ENCODE measurements around the gene TSEN34. TPM values are rescaled to one million over a fixed set of nuclear protein-coding genes. Genes with fewer than 3 reads are reported as not detected.

The TSEN34 gene
- total and polyA plus RNA-seq, 2 experiments from 2014 or later, result 36.6 to 53.4 TPM

Other genes with a start within 250 kb of the TSEN34 start
- 3.1 and 3.9 TPM in 2 replicates for gene CACNG8, start 228.4 kb upstream of the TSEN34 start, total RNA-seq (2014; rRNA removed; shearing (Covaris generic))
- 2.2 TPM in 2 replicates for gene CACNG8, start 228.4 kb upstream of the TSEN34 start, polyA plus RNA-seq (2016; fragmentation: Nextera tagmentation; extraction: Ambion mirVana)
- gene CACNG6, start 199.7 kb upstream of the TSEN34 start, total RNA-seq (2014; rRNA removed; shearing (Covaris generic)), result 0.23 and 0.38 TPM in 2 replicates
- 1.5 and 1.8 TPM in 2 replicates for gene CACNG6, start 199.7 kb upstream of the TSEN34 start, polyA plus RNA-seq (2016; fragmentation: Nextera tagmentation; extraction: Ambion mirVana)
- not detected in 2 replicates for gene VSTM1, start 127.4 kb upstream of the TSEN34 start, total RNA-seq (2014; rRNA removed; shearing (Covaris generic))
- gene VSTM1, start 127.4 kb upstream of the TSEN34 start, polyA plus RNA-seq (2016; fragmentation: Nextera tagmentation; extraction: Ambion mirVana), result not detected in 2 replicates
- not detected in 2 replicates for gene TARM1, start 109.9 kb upstream of the TSEN34 start, total RNA-seq (2014; rRNA removed; shearing (Covaris generic))
- gene TARM1, start 109.9 kb upstream of the TSEN34 start, polyA plus RNA-seq (2016; fragmentation: Nextera tagmentation; extraction: Ambion mirVana), result not detected in 2 replicates
- 0.31 TPM in 1 of 2 replicates, not detected in the other for gene OSCAR, start 90.5 kb upstream of the TSEN34 start, total RNA-seq (2014; rRNA removed; shearing (Covaris generic))
- gene OSCAR, start 90.5 kb upstream of the TSEN34 start, polyA plus RNA-seq (2016; fragmentation: Nextera tagmentation; extraction: Ambion mirVana), result 1.6 and 2.6 TPM in 2 replicates
- gene NDUFA3, start 88.5 kb upstream of the TSEN34 start, total RNA-seq (2014; rRNA removed; shearing (Covaris generic)), result 27.6 and 28.4 TPM in 2 replicates
- gene NDUFA3, start 88.5 kb upstream of the TSEN34 start, polyA plus RNA-seq (2016; fragmentation: Nextera tagmentation; extraction: Ambion mirVana), result 691 and 851 TPM in 2 replicates
- 12.0 and 16.2 TPM in 2 replicates for gene TFPT, start 75.7 kb upstream of the TSEN34 start, total RNA-seq (2014; rRNA removed; shearing (Covaris generic))
- gene TFPT, start 75.7 kb upstream of the TSEN34 start, polyA plus RNA-seq (2016; fragmentation: Nextera tagmentation; extraction: Ambion mirVana), result 18.3 and 18.9 TPM in 2 replicates
- 79.3 and 83.3 TPM in 2 replicates for gene PRPF31, start 75.6 kb upstream of the TSEN34 start, total RNA-seq (2014; rRNA removed; shearing (Covaris generic))
- gene PRPF31, start 75.6 kb upstream of the TSEN34 start, polyA plus RNA-seq (2016; fragmentation: Nextera tagmentation; extraction: Ambion mirVana), result 86.3 and 94.2 TPM in 2 replicates
- 47.0 and 61.2 TPM in 2 replicates for gene CNOT3, start 53.5 kb upstream of the TSEN34 start, total RNA-seq (2014; rRNA removed; shearing (Covaris generic))
- gene CNOT3, start 53.5 kb upstream of the TSEN34 start, polyA plus RNA-seq (2016; fragmentation: Nextera tagmentation; extraction: Ambion mirVana), result 36.4 and 39.7 TPM in 2 replicates
- 4.7 TPM in 2 replicates for gene LENG1, start 31.6 kb upstream of the TSEN34 start, total RNA-seq (2014; rRNA removed; shearing (Covaris generic))
- gene LENG1, start 31.6 kb upstream of the TSEN34 start, polyA plus RNA-seq (2016; fragmentation: Nextera tagmentation; extraction: Ambion mirVana), result 17.2 and 19.3 TPM in 2 replicates
- gene TMC4, start 18.1 kb upstream of the TSEN34 start, total RNA-seq (2014; rRNA removed; shearing (Covaris generic)), result 0.58 and 2.3 TPM in 2 replicates
- gene TMC4, start 18.1 kb upstream of the TSEN34 start, polyA plus RNA-seq (2016; fragmentation: Nextera tagmentation; extraction: Ambion mirVana), result 7.8 and 8.2 TPM in 2 replicates
- 140 and 184 TPM in 2 replicates for gene MBOAT7, start 1.7 kb upstream of the TSEN34 start, total RNA-seq (2014; rRNA removed; shearing (Covaris generic))
- 73.5 and 77.8 TPM in 2 replicates for gene MBOAT7, start 1.7 kb upstream of the TSEN34 start, polyA plus RNA-seq (2016; fragmentation: Nextera tagmentation; extraction: Ambion mirVana)
- gene RPS9, start 9.6 kb downstream of the TSEN34 start, total RNA-seq (2014; rRNA removed; shearing (Covaris generic)), result 1,754 and 2,101 TPM in 2 replicates
- gene RPS9, start 9.6 kb downstream of the TSEN34 start, polyA plus RNA-seq (2016; fragmentation: Nextera tagmentation; extraction: Ambion mirVana), result 1,060 and 1,149 TPM in 2 replicates
- gene LILRB3, start 31.7 kb downstream of the TSEN34 start, total RNA-seq (2014; rRNA removed; shearing (Covaris generic)), result not detected in 2 replicates
- not detected in 2 replicates for gene LILRB3, start 31.7 kb downstream of the TSEN34 start, polyA plus RNA-seq (2016; fragmentation: Nextera tagmentation; extraction: Ambion mirVana)
- not detected in 2 replicates for gene LILRA6, start 51.5 kb downstream of the TSEN34 start, total RNA-seq (2014; rRNA removed; shearing (Covaris generic))
- gene LILRA6, start 51.5 kb downstream of the TSEN34 start, polyA plus RNA-seq (2016; fragmentation: Nextera tagmentation; extraction: Ambion mirVana), result not detected in 2 replicates
- gene LILRB5, start 66.0 kb downstream of the TSEN34 start, total RNA-seq (2014; rRNA removed; shearing (Covaris generic)), result not detected in 2 replicates
- gene LILRB5, start 66.0 kb downstream of the TSEN34 start, polyA plus RNA-seq (2016; fragmentation: Nextera tagmentation; extraction: Ambion mirVana), result not detected in 2 replicates
- not detected in 2 replicates for gene LILRB2, start 89.8 kb downstream of the TSEN34 start, total RNA-seq (2014; rRNA removed; shearing (Covaris generic))
- gene LILRB2, start 89.8 kb downstream of the TSEN34 start, polyA plus RNA-seq (2016; fragmentation: Nextera tagmentation; extraction: Ambion mirVana), result not detected in 2 replicates
- not detected in 2 replicates for gene LILRA5, start 121.9 kb downstream of the TSEN34 start, total RNA-seq (2014; rRNA removed; shearing (Covaris generic))
- not detected in 2 replicates for gene LILRA5, start 121.9 kb downstream of the TSEN34 start, polyA plus RNA-seq (2016; fragmentation: Nextera tagmentation; extraction: Ambion mirVana)
- not detected in 2 replicates for gene LILRA4, start 147.9 kb downstream of the TSEN34 start, total RNA-seq (2014; rRNA removed; shearing (Covaris generic))
- not detected in 2 replicates for gene LILRA4, start 147.9 kb downstream of the TSEN34 start, polyA plus RNA-seq (2016; fragmentation: Nextera tagmentation; extraction: Ambion mirVana)
- gene LAIR1, start 173.6 kb downstream of the TSEN34 start, total RNA-seq (2014; rRNA removed; shearing (Covaris generic)), result 1.3 TPM in 1 of 2 replicates, not detected in the other
- gene LAIR1, start 173.6 kb downstream of the TSEN34 start, polyA plus RNA-seq (2016; fragmentation: Nextera tagmentation; extraction: Ambion mirVana), result 0.10 TPM in 2 replicates
- 31.8 and 40.8 TPM in 2 replicates for gene TTYH1, start 224.2 kb downstream of the TSEN34 start, total RNA-seq (2014; rRNA removed; shearing (Covaris generic))
- 18.2 and 21.5 TPM in 2 replicates for gene TTYH1, start 224.2 kb downstream of the TSEN34 start, polyA plus RNA-seq (2016; fragmentation: Nextera tagmentation; extraction: Ambion mirVana)

All from GM23338 (cell line).